GM10248 (cell line): ENCODE results near the gene ONECUT3.

Experiments
- CTCF ChIA-PET: fragments of 300-600 bp; sonication (Branson Sonifier 250); formaldehyde crosslinking; extraction: SDS; loops from one replicate; lab custom pipeline; 2021; ENCODE audit warnings: antibody characterized with exemption; lab: Yijun Ruan, JAX
- POLR2A ChIA-PET: fragments of 350-650 bp; sonication (Branson Sonifier 250); formaldehyde crosslinking; extraction: SDS; loops from one replicate; lab custom pipeline; 2020; ENCODE audit warnings: antibody characterized with exemption; lab: Yijun Ruan, JAX
- DNase-seq: peaks from one replicate; pipeline ENCODE4 v3.0.0; 2012; ENCODE audit errors: extremely low spot score
- TF ChIP-seq, protein P1 (sequence below): IDR thresholded peaks from 2 replicates; pipeline ENCODE4 v1.5.1; 2012; ENCODE audit warnings: mild to moderate bottlenecking, low read depth; ENCODE audit errors: extremely low read depth, missing control alignments, control extremely low read depth

The ONECUT3 gene

DNA sequence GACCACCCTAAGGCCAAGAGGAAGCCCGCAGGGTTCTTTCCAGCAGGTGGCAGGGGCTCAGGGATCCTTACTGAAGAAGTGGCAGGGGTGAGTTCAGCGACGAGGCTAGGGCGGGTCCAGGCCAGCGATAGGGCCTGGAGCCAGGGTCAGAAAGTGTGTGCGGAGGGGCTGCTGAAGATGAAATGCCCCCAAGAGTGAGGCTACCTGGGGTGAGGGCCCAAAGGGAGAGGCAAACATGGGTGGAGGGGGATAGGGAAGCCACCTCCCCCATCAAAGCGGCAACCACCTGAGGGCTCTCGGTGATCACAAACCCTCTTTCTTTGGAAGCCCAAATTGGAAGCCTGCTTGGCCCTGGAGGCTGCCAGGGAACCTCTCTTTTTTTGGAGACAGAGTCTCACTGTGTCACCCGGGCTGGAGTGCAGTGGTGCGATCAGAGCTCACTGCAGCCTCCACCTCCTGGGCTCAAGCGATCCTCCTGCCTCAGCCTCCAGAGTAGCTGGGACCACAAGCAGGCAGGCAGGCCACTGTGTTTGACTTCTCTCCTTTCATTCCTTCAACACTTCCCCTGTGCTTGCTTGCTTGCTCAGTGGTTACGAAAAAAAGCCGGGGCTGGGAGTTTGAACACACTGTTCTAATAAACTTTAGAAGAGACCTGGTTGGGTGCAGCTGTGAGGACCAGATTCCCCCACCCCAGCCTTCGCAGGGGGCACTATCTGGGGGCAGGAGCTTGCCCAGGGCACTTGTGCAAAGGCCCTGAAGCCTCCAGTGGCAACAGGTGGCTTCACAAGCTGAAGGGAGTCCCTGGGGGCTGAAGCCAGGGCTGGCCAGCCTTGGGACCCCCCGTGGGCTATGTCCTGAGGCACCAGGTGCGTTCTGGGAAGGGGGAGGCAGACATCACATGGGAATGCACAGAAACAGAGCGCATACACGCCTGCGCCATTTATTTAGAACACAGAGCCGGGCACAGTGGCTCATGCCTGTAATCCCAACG, 60.2 kb downstream of the ONECUT3 start:
- CTCF ChIA-PET: interaction anchor here (0.8 to 7.2 kb wide), 4 partner anchors 12 to 141 kb away, joined by 3 to 51 read pairs (median 4); no protein-coding TSS in a partner anchor
- TF ChIP-seq, protein P1, sequence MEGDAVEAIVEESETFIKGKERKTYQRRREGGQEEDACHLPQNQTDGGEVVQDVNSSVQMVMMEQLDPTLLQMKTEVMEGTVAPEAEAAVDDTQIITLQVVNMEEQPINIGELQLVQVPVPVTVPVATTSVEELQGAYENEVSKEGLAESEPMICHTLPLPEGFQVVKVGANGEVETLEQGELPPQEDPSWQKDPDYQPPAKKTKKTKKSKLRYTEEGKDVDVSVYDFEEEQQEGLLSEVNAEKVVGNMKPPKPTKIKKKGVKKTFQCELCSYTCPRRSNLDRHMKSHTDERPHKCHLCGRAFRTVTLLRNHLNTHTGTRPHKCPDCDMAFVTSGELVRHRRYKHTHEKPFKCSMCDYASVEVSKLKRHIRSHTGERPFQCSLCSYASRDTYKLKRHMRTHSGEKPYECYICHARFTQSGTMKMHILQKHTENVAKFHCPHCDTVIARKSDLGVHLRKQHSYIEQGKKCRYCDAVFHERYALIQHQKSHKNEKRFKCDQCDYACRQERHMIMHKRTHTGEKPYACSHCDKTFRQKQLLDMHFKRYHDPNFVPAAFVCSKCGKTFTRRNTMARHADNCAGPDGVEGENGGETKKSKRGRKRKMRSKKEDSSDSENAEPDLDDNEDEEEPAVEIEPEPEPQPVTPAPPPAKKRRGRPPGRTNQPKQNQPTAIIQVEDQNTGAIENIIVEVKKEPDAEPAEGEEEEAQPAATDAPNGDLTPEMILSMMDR: no peak
- no peak for DNase-seq
- POLR2A ChIA-PET: no interaction called here

GRCh38 chr19:1814391-1814790, 61.1 kb downstream of the ONECUT3 start:
- TF ChIP-seq, protein P1: no peak
- ChIA-PET POLR2A (no interaction called here), CTCF (interaction anchor here (1.4 to 7.2 kb wide), 4 partner anchors 11 to 268 kb away, joined by 4 to 51 read pairs (median 4); no protein-coding TSS in a partner anchor)
- no peak for DNase-seq

GRCh38 chr19:1814833-1815604, 61.7 kb downstream of the ONECUT3 start:
- DNase-seq: no peak
- ChIA-PET POLR2A (no interaction called here), CTCF (interaction anchor here (1.1 to 7.2 kb wide), 4 partner anchors 10 to 269 kb away, joined by 3 to 51 read pairs (median 4); no protein-coding TSS in a partner anchor)
- TF ChIP-seq, protein P1: no peak

GRCh38 chr19:1815605-1816529, 62.6 kb downstream of the ONECUT3 start:
- no peak for DNase-seq
- ChIA-PET CTCF (interaction anchor here (1.1 to 7.2 kb wide), 3 partner anchors 10 to 270 kb away, joined by 3 to 51 read pairs (median 4); no protein-coding TSS in a partner anchor), POLR2A (no interaction called here)
- TF ChIP-seq, protein P1: no peak

- DNase-seq: no peak
- POLR2A ChIA-PET: no interaction called here
- TF ChIP-seq, protein P1: no peak
- CTCF ChIA-PET: interaction anchor here (0.7 to 7.2 kb wide), 2 partner anchors 9 to 22 kb away, joined by 3 to 51 read pairs; no protein-coding TSS in a partner anchor
Observed at GRCh38 chr19:1816530-1817298, 63.4 kb downstream of the ONECUT3 start.
